Measurements from ENCODE around the gene SLC45A2.

SLC45A2 gene

GRCh38 chr5:34007621-34008600, 23.4 kb upstream of the SLC45A2 start, which contains the start of gene AMACR:
AMACR (minus strand) TSS chr5:34008050; CDS start chr5:34008019, 31 bp downstream.
- no peak within 1 kb of the TSS for H3K4me3 ChIP-seq (IDR thresholded peaks at IDR 0.05; ENCODE audit: insufficient read depth, low read depth, low read length)
- H3K9ac ChIP-seq, result peak within 1 kb of the TSS; percentile 80
- no peaks in the 10 kb centered on the region for H3K36me3 ChIP-seq (ENCODE audit: insufficient read depth)
- H2AFZ ChIP-seq (ENCODE audit: low read depth), result peak within 1 kb of the TSS; percentile 84
- H3K27ac ChIP-seq, result peak within 1 kb of the TSS; percentile 93
- peak within 1 kb of the TSS; percentile 67 for H3K4me2 ChIP-seq
- H3K27me3 ChIP-seq (ENCODE audit: insufficient read depth, low read depth), result no peaks in the 10 kb centered on the region
- peaks cover 8% of the 10 kb centered on the region; the same call in 1 of the 2 replicates for H3K79me2 ChIP-seq (ENCODE audit: insufficient read depth, low read depth)
- H4K20me1 ChIP-seq (ENCODE audit: insufficient read depth), result no peaks in the 10 kb centered on the region
- H3K4me1 ChIP-seq (ENCODE audit: low read depth, poor library complexity, severe bottlenecking), result peaks cover 20% of the 10 kb centered on the region
- TF ChIP-seq CTCF (conservative IDR thresholded peaks at IDR 0.05; ENCODE audit: low read depth, low read length), result no peak

- no peak for TF ChIP-seq CTCF (conservative IDR thresholded peaks at IDR 0.05; ENCODE audit: low read depth, low read length)
- Histone ChIP-seq H3K4me1 (ENCODE audit: low read depth, poor library complexity, severe bottlenecking) (peaks cover 20% of the 10 kb centered on the region), H3K4me3 (IDR thresholded peaks at IDR 0.05; ENCODE audit: insufficient read depth, low read depth, low read length) (no peak overlapping the region), H3K27me3 (ENCODE audit: insufficient read depth, low read depth) (no peaks in the 10 kb centered on the region), H2AFZ (ENCODE audit: low read depth) (peak overlapping the region; percentile 84), H3K4me2 (peak overlapping the region; percentile 50), H3K9ac (peak overlapping the region; percentile 80; the same call in 1 of the 2 replicates), H3K36me3 (ENCODE audit: insufficient read depth) (no peaks in the 10 kb centered on the region), H4K20me1 (ENCODE audit: insufficient read depth) (no peaks in the 10 kb centered on the region), H3K79me2 (ENCODE audit: insufficient read depth, low read depth) (peaks cover 8% of the 10 kb centered on the region; the same call in 1 of the 2 replicates), H3K27ac (peak overlapping the region; percentile 93)
These were observed 22.7 kb upstream of the SLC45A2 start for GRCh38 chr5:34007201-34007620.

DNA sequence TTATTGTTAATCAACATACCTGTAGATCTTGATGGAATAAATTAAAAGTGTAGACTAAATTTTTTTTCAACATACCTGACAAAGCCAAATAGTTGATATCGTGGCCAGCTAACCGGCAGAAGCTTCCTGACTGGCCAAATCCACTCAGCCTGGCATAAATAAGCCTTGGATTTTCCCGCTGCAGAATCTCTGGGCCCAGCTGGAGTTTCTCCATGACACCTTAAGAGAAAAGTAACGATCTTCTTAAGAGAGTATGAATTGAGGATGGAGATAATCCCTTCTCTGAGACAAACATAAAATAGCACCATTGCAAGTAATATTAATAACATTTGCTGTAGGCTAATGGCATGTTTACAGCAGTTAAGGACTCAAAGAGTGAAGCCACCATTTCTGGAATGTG, 21.2 kb upstream of the SLC45A2 start:
- H3K36me3 ChIP-seq (ENCODE audit: insufficient read depth), result no peaks in the 10 kb centered on the region
- H3K27ac ChIP-seq, result no peak overlapping the region
- H3K4me1 ChIP-seq (ENCODE audit: low read depth, poor library complexity, severe bottlenecking), result peaks cover 20% of the 10 kb centered on the region
- peaks cover 8% of the 10 kb centered on the region; the same call in 1 of the 2 replicates for H3K79me2 ChIP-seq (ENCODE audit: insufficient read depth, low read depth)
- H3K4me3 ChIP-seq (IDR thresholded peaks at IDR 0.05; ENCODE audit: insufficient read depth, low read depth, low read length), result no peak overlapping the region
- H4K20me1 ChIP-seq (ENCODE audit: insufficient read depth), result no peaks in the 10 kb centered on the region
- TF ChIP-seq CTCF (conservative IDR thresholded peaks at IDR 0.05; ENCODE audit: low read depth, low read length), result no peak
- H3K9ac ChIP-seq, result no peak overlapping the region
- no peak overlapping the region for H3K4me2 ChIP-seq
- H2AFZ ChIP-seq (ENCODE audit: low read depth), result no peak overlapping the region
- no peaks in the 10 kb centered on the region for H3K27me3 ChIP-seq (ENCODE audit: insufficient read depth, low read depth)

- H3K36me3 ChIP-seq (ENCODE audit: insufficient read depth), result no peaks in the 10 kb centered on the region
- no peak overlapping the region for H3K9ac ChIP-seq
- H3K4me2 ChIP-seq, result no peak overlapping the region
- peaks cover 20% of the 10 kb centered on the region for H3K4me1 ChIP-seq (ENCODE audit: low read depth, poor library complexity, severe bottlenecking)
- H3K4me3 ChIP-seq (IDR thresholded peaks at IDR 0.05; ENCODE audit: insufficient read depth, low read depth, low read length), result no peak overlapping the region
- no peak overlapping the region for H3K27ac ChIP-seq
- H3K27me3 ChIP-seq (ENCODE audit: insufficient read depth, low read depth), result no peaks in the 10 kb centered on the region
- H4K20me1 ChIP-seq (ENCODE audit: insufficient read depth), result no peaks in the 10 kb centered on the region
- TF ChIP-seq CTCF (conservative IDR thresholded peaks at IDR 0.05; ENCODE audit: low read depth, low read length), result no peak
- H2AFZ ChIP-seq (ENCODE audit: low read depth), result no peak overlapping the region
- peaks cover 8% of the 10 kb centered on the region; the same call in 1 of the 2 replicates for H3K79me2 ChIP-seq (ENCODE audit: insufficient read depth, low read depth)
These were observed 20.7 kb upstream of the SLC45A2 start for GRCh38 chr5:34005211-34005610.

Data from KMS-11 (cell line).